Activated CD4-positive, alpha-beta T cell treated with anti-CD3 and anti-CD28 coated beads, Interleukin-2, amount 50 U/mL, for 1 hour (primary cell): ENCODE data around the gene RAPGEF1.
"Not testable (repeated sequence)": the region's sequence is repeated elsewhere in the genome, so short reads cannot be mapped to it uniquely, and the experiment has no call there.

Experiments used
- DNase-seq: peaks from one replicate; pipeline ENCODE4 v3.0.0-alpha.2; 2020

Gene RAPGEF1, protein sequence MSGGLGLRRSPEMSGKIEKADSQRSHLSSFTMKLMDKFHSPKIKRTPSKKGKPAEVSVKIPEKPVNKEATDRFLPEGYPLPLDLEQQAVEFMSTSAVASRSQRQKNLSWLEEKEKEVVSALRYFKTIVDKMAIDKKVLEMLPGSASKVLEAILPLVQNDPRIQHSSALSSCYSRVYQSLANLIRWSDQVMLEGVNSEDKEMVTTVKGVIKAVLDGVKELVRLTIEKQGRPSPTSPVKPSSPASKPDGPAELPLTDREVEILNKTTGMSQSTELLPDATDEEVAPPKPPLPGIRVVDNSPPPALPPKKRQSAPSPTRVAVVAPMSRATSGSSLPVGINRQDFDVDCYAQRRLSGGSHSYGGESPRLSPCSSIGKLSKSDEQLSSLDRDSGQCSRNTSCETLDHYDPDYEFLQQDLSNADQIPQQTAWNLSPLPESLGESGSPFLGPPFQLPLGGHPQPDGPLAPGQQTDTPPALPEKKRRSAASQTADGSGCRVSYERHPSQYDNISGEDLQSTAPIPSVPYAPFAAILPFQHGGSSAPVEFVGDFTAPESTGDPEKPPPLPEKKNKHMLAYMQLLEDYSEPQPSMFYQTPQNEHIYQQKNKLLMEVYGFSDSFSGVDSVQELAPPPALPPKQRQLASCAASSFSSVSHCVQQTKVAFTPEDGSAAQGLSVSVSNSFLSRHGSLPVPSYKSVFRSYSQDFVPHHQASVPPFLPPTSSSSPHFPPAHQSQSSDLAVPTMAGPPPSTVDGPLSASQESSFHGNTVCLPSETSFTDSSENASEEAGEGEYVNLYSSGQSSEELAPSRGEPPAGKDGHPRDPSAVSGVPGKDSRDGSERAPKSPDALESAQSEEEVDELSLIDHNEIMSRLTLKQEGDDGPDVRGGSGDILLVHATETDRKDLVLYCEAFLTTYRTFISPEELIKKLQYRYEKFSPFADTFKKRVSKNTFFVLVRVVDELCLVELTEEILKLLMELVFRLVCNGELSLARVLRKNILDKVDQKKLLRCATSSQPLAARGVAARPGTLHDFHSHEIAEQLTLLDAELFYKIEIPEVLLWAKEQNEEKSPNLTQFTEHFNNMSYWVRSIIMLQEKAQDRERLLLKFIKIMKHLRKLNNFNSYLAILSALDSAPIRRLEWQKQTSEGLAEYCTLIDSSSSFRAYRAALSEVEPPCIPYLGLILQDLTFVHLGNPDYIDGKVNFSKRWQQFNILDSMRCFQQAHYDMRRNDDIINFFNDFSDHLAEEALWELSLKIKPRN (N-terminal part only)

DNA sequence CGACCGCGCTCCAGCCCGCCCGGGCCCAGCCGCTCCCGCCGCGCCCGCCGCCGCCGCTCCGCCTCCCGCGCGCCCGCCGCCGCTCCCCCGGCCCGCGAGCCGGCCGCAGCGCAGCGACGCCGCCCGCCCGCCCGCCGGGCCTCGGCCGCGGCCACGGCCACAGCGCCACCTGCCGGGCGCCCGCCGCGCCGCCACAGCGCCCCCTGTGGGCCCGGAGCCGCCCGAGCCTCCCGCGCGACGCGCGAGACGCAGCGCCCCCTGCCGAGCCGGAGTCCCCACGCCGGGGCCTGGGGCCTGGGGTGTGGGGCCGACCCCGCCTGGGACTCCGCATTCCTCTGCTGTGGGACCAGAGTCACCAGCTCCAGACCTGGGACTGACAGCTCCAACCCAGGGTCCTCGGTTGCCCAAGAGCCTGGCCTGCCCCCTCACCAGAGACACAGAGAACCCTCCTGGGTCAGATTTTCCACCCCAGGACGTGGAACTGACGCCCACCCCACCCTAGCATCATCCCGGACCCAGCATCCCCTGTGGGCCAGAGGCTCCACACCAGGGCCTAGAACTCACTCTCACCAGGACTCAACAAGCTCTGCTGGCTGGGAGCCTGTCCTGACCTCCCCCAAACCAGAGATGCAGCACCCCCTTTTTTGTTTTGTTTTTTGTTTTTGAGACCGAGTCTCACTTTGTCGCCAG lies at the start of gene RAPGEF1:
TSS of gene RAPGEF1 (minus strand) at position 118 of the 690 bp plus-strand sequence. CDS start 246 bp downstream, outside the sequence.
- DNase-seq = peak; percentile 85

GRCh38 chr9:131788851-131789250 lies 49.0 kb upstream of the RAPGEF1 start:
- DNase-seq = no peak

- DNase-seq = no peak
Measured at GRCh38 chr9:131787838-131788237, 48.0 kb upstream of the RAPGEF1 start.

GRCh38 chr9:131784748-131785501 lies 45.0 kb upstream of the RAPGEF1 start:
- DNase-seq = no peak

GRCh38 chr9:131781069-131781468 lies 41.2 kb upstream of the RAPGEF1 start:
- DNase-seq = no peak

DNA sequence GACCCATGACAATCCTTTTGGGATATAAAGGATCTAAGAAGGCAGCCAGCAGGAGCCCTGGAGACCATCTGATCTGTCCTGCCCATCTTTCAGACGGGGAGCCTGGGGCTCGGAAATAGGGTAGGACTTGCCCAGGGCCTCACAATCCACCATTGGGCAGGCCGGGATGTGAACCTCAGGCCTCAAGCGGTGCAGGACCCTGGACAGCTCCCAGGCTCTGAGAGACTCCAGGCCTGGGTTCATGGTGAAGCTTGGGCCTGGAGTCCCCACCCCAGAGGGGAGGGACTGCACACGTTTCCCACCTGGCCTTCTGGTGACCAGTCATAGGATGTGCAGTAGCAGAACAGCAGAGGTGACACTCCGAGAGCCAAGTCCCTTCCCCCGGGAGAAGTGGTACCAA lies 36.6 kb upstream of the RAPGEF1 start:
- peak; percentile 21 for DNase-seq

DNA sequence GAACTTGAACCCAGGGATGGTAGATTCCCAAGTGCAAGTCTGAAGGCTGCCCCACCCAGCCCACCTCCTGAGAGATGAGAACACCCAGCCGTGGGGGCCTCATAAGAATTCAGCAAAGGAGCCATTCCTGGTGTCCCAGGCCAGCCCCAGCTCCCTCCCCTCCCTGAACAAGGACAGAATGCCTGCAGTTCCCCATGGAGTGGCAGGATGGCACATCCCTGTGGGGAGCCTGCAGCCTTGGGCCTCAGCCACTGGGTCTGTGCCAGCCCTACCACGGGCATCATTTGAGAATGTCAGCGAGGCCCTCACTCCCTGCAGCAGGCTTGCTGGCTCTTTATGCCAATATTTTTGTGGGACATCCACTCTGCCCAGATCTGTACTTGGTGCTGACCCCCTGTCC lies 36.2 kb upstream of the RAPGEF1 start:
- no peak for DNase-seq

DNA sequence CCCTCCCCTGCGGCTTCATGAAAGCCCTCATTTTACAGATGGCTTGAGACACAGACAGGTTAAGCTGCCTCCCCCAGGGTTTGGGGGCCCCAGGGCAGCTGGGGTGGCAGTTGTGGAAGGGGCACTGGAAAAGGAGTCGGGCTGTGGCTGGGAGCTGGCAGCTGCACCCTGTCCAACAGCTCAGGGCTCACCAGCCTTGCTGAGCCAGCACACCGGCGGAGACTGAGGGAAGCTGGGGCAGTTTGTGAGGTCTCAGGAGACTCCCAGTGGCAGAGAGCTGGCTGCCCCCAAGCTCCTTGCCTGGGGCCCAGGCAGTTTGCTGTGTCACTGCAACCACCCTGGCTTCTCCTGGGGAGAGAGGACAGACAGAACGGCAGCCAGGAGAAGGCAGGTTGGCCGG lies 34.8 kb upstream of the RAPGEF1 start:
- no peak for DNase-seq

DNA sequence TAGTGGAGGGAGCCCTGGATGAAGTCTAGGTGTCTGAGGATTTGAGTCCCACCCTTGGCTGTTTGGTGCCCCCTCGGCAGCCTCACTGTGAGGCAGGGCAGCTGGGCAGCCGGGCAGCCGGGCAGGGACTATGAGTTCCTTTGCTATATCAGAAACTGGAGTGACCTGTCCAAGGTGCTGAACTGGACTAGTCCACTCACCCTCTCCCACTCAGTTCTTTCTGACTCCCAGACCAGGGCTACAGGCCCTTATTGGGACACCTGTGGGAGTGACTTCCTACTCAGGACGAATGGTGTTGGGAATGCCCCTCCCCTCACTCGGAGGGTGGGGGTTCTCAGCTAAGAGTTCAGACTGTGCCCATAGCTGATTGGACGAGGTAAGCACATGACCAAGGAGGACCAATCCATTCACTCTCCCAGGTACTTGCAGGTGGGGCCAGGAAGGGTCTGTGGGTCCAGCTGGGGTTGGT lies 34.1 kb upstream of the RAPGEF1 start:
- peak; percentile 24 for DNase-seq

- no peak for DNase-seq
Measured at GRCh38 chr9:131772940-131773339, 33.1 kb upstream of the RAPGEF1 start.

GRCh38 chr9:131771646-131772045 lies 31.8 kb upstream of the RAPGEF1 start:
- no peak for DNase-seq

- no peak for DNase-seq
Measured at GRCh38 chr9:131769361-131769760, 29.5 kb upstream of the RAPGEF1 start.

GRCh38 chr9:131764568-131764967 lies 24.7 kb upstream of the RAPGEF1 start:
- DNase-seq = no peak

GRCh38 chr9:131762356-131762932 lies 22.6 kb upstream of the RAPGEF1 start:
- DNase-seq = peak; percentile 76

DNA sequence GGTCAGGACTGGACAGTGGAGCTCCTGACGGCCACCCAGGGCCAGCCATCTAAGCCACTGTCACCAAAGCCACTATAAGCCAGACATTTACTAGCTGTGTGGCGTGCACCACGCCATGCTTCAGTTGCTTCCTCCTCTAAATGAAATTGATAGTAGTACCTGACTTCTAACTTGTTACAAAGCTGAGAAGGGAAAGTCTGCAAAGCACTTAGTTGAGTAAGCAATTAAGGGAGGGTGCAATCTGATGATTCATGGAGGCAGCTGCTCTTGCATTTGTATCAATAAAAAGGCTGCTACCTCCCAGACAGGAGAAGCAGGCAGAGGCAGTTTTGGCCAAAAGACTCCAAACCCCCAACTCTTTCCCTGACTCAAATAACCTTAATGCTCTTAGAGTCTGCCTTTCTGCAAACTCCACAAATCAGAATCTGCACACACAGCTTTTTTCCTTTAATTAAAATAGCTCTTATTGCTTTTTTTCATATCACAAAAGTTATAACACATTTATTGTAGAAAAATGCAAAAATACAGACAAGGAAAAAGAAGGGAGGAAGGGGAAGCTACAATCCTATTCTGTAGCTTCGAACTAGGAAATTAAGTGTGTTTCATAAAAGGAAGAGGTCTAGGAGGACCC lies 19.3 kb upstream of the RAPGEF1 start:
- no peak for DNase-seq

GRCh38 chr9:131757549-131757948 lies 17.7 kb upstream of the RAPGEF1 start:
- DNase-seq = no peak

GRCh38 chr9:131755541-131756198 lies 15.8 kb upstream of the RAPGEF1 start:
- peak; percentile 90 for DNase-seq

- DNase-seq = no peak
Measured at GRCh38 chr9:131754846-131755245, 15.0 kb upstream of the RAPGEF1 start.

GRCh38 chr9:131753751-131754150 lies 13.9 kb upstream of the RAPGEF1 start:
- not testable (repeated sequence) for DNase-seq
